22Rv1 (cell line): ENCODE data around the gene ABHD6.

Experiments used
- H3K27ac ChIP-seq: fragments of 450-650 bp; 2 replicates; pipeline ENCODE4 v1.5.1; 2017
- CTCF ChIP-seq: fragments of 450-650 bp; IDR thresholded peaks from 2 replicates; pipeline ENCODE4 v1.5.1; 2017; ENCODE audit warnings: mild to moderate bottlenecking
- ZFX ChIP-seq: fragments of 450-650 bp; IDR thresholded peaks from 2 replicates; pipeline ENCODE4 v1.6.1; 2017; ENCODE audit warnings: antibody characterized with exemption, borderline replicate concordance

ABHD6 gene

GRCh38 chr3:58296843-58297242 is 59.3 kb downstream of the ABHD6 start:
- TF ChIP-seq ZFX (no peak), CTCF (no peak)
- no peak overlapping the region for H3K27ac ChIP-seq

- H3K27ac ChIP-seq = no peak overlapping the region
- no peak for TF ChIP-seq ZFX
- no peak for TF ChIP-seq CTCF
Observed at GRCh38 chr3:58298190-58298589, 60.6 kb downstream of the ABHD6 start.

- TF ChIP-seq ZFX = no peak
- TF ChIP-seq CTCF = no peak
Observed at GRCh38 chr3:58299075-58299474, 61.5 kb downstream of the ABHD6 start.

GRCh38 chr3:58299839-58300516 is 62.4 kb downstream of the ABHD6 start:
- H3K27ac ChIP-seq = no peak overlapping the region
- TF ChIP-seq ZFX = no peak
- TF ChIP-seq CTCF = peak; percentile 79

More at GRCh38 chr3:58299075-58299474, 61.5 kb downstream of the ABHD6 start:
- no peak overlapping the region for H3K27ac ChIP-seq

- TF ChIP-seq ZFX (no peak), CTCF (peak; percentile 99)
- peak within 1 kb of the TSS; percentile 89 for H3K27ac ChIP-seq
Observed at GRCh38 chr3:58305882-58306711, 68.5 kb downstream of the ABHD6 start, which contains the start of the genes HTD2 and RPP14. Gene HTD2, plus strand, starts transcription at chr3:58306520. Its CDS starts 11,094 bp downstream, at chr3:58317614. Gene RPP14, plus strand, starts transcription at chr3:58306245. Its CDS starts 4,085 bp downstream, at chr3:58310330.

- H3K27ac ChIP-seq = peak overlapping the region; percentile 89
Observed at GRCh38 chr3:58307639-58308215, 70.1 kb downstream of the ABHD6 start.

More at GRCh38 chr3:58307639-58308215, 70.1 kb downstream of the ABHD6 start:
- peak; percentile 78 for TF ChIP-seq CTCF
- no peak for TF ChIP-seq ZFX
